CD4-positive, alpha-beta memory T cell (primary cell): ENCODE measurements around the gene ERC1. TPM values are rescaled to one million over a fixed set of nuclear protein-coding genes. Genes with fewer than 3 reads are reported as not detected.

Source experiments
- CTCF ChIA-PET: fragments of 350-600 bp; sonication (Branson Sonifier 250); formaldehyde crosslinking; loops from one replicate; lab custom pipeline; 2021; ENCODE audit warnings: inconsistent platforms; ENCODE audit not compliant: partially characterized antibody; lab: Charles Lee
- POLR2A ChIA-PET: fragments of 350-600 bp; sonication (Branson Sonifier 250); formaldehyde crosslinking; loops from one replicate; lab custom pipeline; 2021; ENCODE audit not compliant: partially characterized antibody; lab: Charles Lee
- DNase-seq, 5 donors: peaks; one replicate each; pipeline versions ENCODE4 v3.0.0 to v3.0.0-alpha.2; 2020 to 2022; ENCODE audit warnings: mixed read lengths in 1 of 5
- H3K27ac ChIP-seq: one replicate; pipeline ENCODE4 v1.7.0; 2013; ENCODE audit warnings: low read depth, low read length
- H3K27me3 ChIP-seq: 2 replicates; pipeline ENCODE4 v1.7.0; 2013; ENCODE audit warnings: mild to moderate bottlenecking, low read length, moderate library complexity; ENCODE audit not compliant: insufficient read depth
- H3K36me3 ChIP-seq: 2 replicates; pipeline ENCODE4 v1.7.0; 2013; ENCODE audit warnings: mild to moderate bottlenecking, low read length, moderate library complexity; ENCODE audit not compliant: insufficient read depth
- H3K4me1 ChIP-seq: 2 replicates; pipeline ENCODE4 v1.7.0; 2013; ENCODE audit warnings: mild to moderate bottlenecking, low read length, moderate library complexity; ENCODE audit not compliant: insufficient read depth
- H3K4me3 ChIP-seq, 2 donors: one replicate each; pipeline ENCODE4 v1.7.0; 2013; ENCODE audit warnings: low read length in 2 of 2, mild to moderate bottlenecking in 1 of 2
- H3K9me3 ChIP-seq, 2 donors: one replicate each; pipeline ENCODE4 v1.7.0; 2013; ENCODE audit warnings: low read length in 2 of 2, control low read depth in 1 of 2; ENCODE audit not compliant: control insufficient read depth in 1 of 2
- H3K27ac Mint-ChIP-seq, 7 donors: one replicate each; pipeline ENCODE4 v1.8.0; 2020 to 2021; ENCODE audit warnings: mixed read lengths in 7 of 7, mild to moderate bottlenecking in 6 of 7, inconsistent platforms in 3 of 7, moderate library complexity in 3 of 7
- H3K27me3 Mint-ChIP-seq, 2 donors: one replicate each; pipeline ENCODE4 v1.8.0; 2020 to 2021; ENCODE audit warnings: mixed read lengths in 2 of 2
- H3K36me3 Mint-ChIP-seq, 2 donors: one replicate each; pipeline ENCODE4 v1.8.0; 2020 to 2021; ENCODE audit warnings: mixed read lengths in 2 of 2, inconsistent platforms in 1 of 2, mild to moderate bottlenecking in 1 of 2
- H3K4me1 Mint-ChIP-seq, 4 donors: one replicate each; pipeline ENCODE4 v1.8.0; 2020 to 2021; ENCODE audit warnings: mixed read lengths in 4 of 4, mild to moderate bottlenecking in 1 of 4
- H3K4me3 Mint-ChIP-seq, 8 donors: one replicate each; pipeline ENCODE4 v1.8.0; 2020 to 2021; ENCODE audit warnings: mixed read lengths in 8 of 8, mild to moderate bottlenecking in 7 of 8, moderate library complexity in 6 of 8, inconsistent platforms in 3 of 8
- H3K9me3 Mint-ChIP-seq, 8 donors: one replicate each; pipeline ENCODE4 v1.8.0; 2020 to 2021; ENCODE audit warnings: mixed read lengths in 8 of 8, mild to moderate bottlenecking in 5 of 8, inconsistent platforms in 3 of 8, moderate library complexity in 1 of 8
- intact Hi-C: fragments of 100-400 bp; cut with micrococcal nuclease; formaldehyde crosslinking; loops from one replicate; pipeline ENCODE4 v1.15.1; 2023
- polyA plus RNA-seq, 2 donors: library from polyadenylated mRNA; unstranded; fragments of 300-500 nt; fragmentation: Illumina TruSeq; gene quantifications; one replicate each; pipeline ENCODE4 v1.2.3, GENCODE V29; 2021
- total RNA-seq, 2 experiments: library from RNA; stranded (reverse); gene quantifications; one replicate each; pipeline ENCODE4 v1.2.3, GENCODE V29; 2021

ERC1 gene
- total and polyA plus RNA-seq, 4 experiments from 2014 or later = 4.0 to 41.7 (median 28.7) TPM

- Mint-ChIP-seq H3K9me3 (no peaks in the 10 kb centered on the region), H3K4me1 (peaks cover 0 to 20% (median 13%) of the 10 kb centered on the region in 4 donors), H3K4me3 (no peak overlapping the region), H3K27ac (no peak overlapping the region), H3K27me3 (no peaks in the 10 kb centered on the region), H3K36me3 (peaks cover 5 to 11% of the 10 kb centered on the region in 2 donors)
- intact Hi-C loops = no loop called here
- no peak for DNase-seq
- Histone ChIP-seq H3K27ac (no peak overlapping the region), H3K27me3 (no peaks in the 10 kb centered on the region), H3K4me1 (no peaks in the 10 kb centered on the region), H3K4me3 (no peak overlapping the region), H3K36me3 (no peaks in the 10 kb centered on the region), H3K9me3 (no peaks in the 10 kb centered on the region)
- CTCF ChIA-PET = no interaction called here
- POLR2A ChIA-PET = no interaction called here
These were observed 28.3 kb downstream of the ERC1 start for GRCh38 chr12:1019283-1019682.

GRCh38 chr12:1020389-1020788 is 29.4 kb downstream of the ERC1 start:
- intact Hi-C loops = no loop called here
- Mint-ChIP-seq H3K4me3 (no peak overlapping the region), H3K27me3 (no peaks in the 10 kb centered on the region), H3K4me1 (peaks cover 0 to 20% (median 13%) of the 10 kb centered on the region in 4 donors), H3K36me3 (peaks cover 5 to 11% of the 10 kb centered on the region in 2 donors), H3K9me3 (no peaks in the 10 kb centered on the region), H3K27ac (peak overlapping the region in 1 of 7 donors; percentile 37)
- no peaks in the 10 kb centered on the region for H3K36me3 ChIP-seq
- H3K4me3 ChIP-seq = no peak overlapping the region
- no peak for DNase-seq
- no peaks in the 10 kb centered on the region for H3K9me3 ChIP-seq
- ChIA-PET CTCF (no interaction called here), POLR2A (no interaction called here)
- no peaks in the 10 kb centered on the region for H3K4me1 ChIP-seq
- H3K27me3 ChIP-seq = no peaks in the 10 kb centered on the region
- H3K27ac ChIP-seq = no peak overlapping the region

- Mint-ChIP-seq H3K4me3 (no peak overlapping the region), H3K27me3 (no peaks in the 10 kb centered on the region), H3K9me3 (peaks cover 0 to 1% (median 0%) of the 10 kb centered on the region in 8 donors), H3K36me3 (peaks cover 5 to 12% of the 10 kb centered on the region in 2 donors), H3K27ac (peak overlapping the region in 1 of 7 donors; percentile 25), H3K4me1 (peaks cover 0 to 20% (median 16%) of the 10 kb centered on the region in 4 donors)
- Histone ChIP-seq H3K27me3 (no peaks in the 10 kb centered on the region), H3K9me3 (no peaks in the 10 kb centered on the region), H3K27ac (no peak overlapping the region), H3K36me3 (no peaks in the 10 kb centered on the region), H3K4me3 (no peak overlapping the region), H3K4me1 (no peaks in the 10 kb centered on the region)
- CTCF ChIA-PET = interaction anchor here (2.2 kb wide), 1 partner anchor 10 kb away, joined by 4 read pairs; no protein-coding TSS in a partner anchor
- POLR2A ChIA-PET = no interaction called here
- intact Hi-C loops = no loop called here
- no peak for DNase-seq
These were observed 31.3 kb downstream of the ERC1 start for GRCh38 chr12:1022032-1022970.

DNA sequence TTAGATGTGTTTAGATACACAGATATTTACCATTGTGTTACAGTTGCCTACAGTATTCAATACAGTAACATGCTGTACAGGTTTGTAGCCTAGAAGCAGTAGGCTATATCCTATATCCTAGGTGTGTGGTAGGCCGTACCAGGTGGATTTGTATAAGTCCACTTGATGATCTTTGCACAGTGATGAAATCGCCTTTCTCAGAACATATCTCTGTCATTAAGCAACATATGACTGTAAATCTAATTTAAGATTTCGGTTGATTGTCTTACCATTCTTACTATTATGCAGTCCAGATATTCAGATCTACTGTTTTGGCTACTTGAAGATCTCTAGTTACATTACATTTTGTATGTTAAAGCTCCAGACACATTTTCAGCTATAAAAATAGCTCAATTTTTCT is 39.8 kb downstream of the ERC1 start:
- H3K27ac ChIP-seq = no peak overlapping the region
- Mint-ChIP-seq H3K9me3 (peaks cover 0 to 1% (median 0%) of the 10 kb centered on the region in 8 donors), H3K4me1 (peaks cover 0 to 17% (median 6%) of the 10 kb centered on the region in 4 donors), H3K27ac (no peak overlapping the region), H3K27me3 (no peaks in the 10 kb centered on the region), H3K36me3 (peaks cover 25 to 38% of the 10 kb centered on the region in 2 donors), H3K4me3 (no peak overlapping the region)
- H3K36me3 ChIP-seq = peaks cover 5% of the 10 kb centered on the region
- ChIA-PET CTCF (no interaction called here), POLR2A (no interaction called here)
- H3K9me3 ChIP-seq = no peaks in the 10 kb centered on the region
- intact Hi-C loops = no loop called here
- no peak overlapping the region for H3K4me3 ChIP-seq
- no peaks in the 10 kb centered on the region for H3K27me3 ChIP-seq
- no peaks in the 10 kb centered on the region for H3K4me1 ChIP-seq
- no peak for DNase-seq

DNA sequence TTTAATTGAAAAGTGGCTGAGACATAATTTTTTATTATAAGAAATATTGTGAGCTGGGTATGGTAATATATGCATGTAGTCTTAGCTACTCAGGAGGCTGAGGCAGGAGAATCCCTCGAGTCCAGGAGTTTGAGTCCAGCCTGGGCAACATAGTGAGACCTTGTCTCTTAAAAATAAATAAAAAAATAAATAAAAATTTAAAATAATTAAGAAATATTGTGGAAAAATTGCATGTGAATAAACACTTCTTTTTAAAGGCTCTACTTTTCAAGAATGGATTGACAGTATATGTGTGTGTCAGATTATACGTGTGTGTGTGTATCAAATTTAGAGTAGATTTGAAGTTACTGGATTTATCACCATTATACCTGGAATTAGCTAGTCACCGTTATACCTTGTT is 43.2 kb downstream of the ERC1 start:
- no peak overlapping the region for H3K27ac ChIP-seq
- ChIA-PET CTCF (interaction anchor here (0.9 kb wide), 1 partner anchor 21 kb away, joined by 3 read pairs; no protein-coding TSS in a partner anchor), POLR2A (no interaction called here)
- no peaks in the 10 kb centered on the region for H3K27me3 ChIP-seq
- H3K4me3 ChIP-seq = no peak overlapping the region
- H3K36me3 ChIP-seq = no peaks in the 10 kb centered on the region
- H3K9me3 ChIP-seq = no peaks in the 10 kb centered on the region
- H3K4me3 Mint-ChIP-seq = no peak overlapping the region
- H3K4me1 Mint-ChIP-seq = peaks cover 0 to 7% (median 4%) of the 10 kb centered on the region in 4 donors
- no peaks in the 10 kb centered on the region for H3K4me1 ChIP-seq
- peaks cover 18 to 26% of the 10 kb centered on the region in 2 donors for H3K36me3 Mint-ChIP-seq
- no peaks in the 10 kb centered on the region for H3K27me3 Mint-ChIP-seq
- intact Hi-C loops = no loop called here
- no peak overlapping the region for H3K27ac Mint-ChIP-seq
- no peaks in the 10 kb centered on the region for H3K9me3 Mint-ChIP-seq
- no peak for DNase-seq

- no peak overlapping the region for H3K4me3 ChIP-seq
- Mint-ChIP-seq H3K27me3 (no peaks in the 10 kb centered on the region), H3K36me3 (peaks cover 17 to 23% of the 10 kb centered on the region in 2 donors), H3K4me1 (peaks cover 0 to 7% (median 4%) of the 10 kb centered on the region in 4 donors), H3K27ac (no peak overlapping the region), H3K4me3 (no peak overlapping the region), H3K9me3 (no peaks in the 10 kb centered on the region)
- H3K27me3 ChIP-seq = no peaks in the 10 kb centered on the region
- intact Hi-C loops = no loop called here
- no peak for DNase-seq
- ChIA-PET CTCF (no interaction called here), POLR2A (no interaction called here)
- no peak overlapping the region for H3K27ac ChIP-seq
- H3K4me1 ChIP-seq = no peaks in the 10 kb centered on the region
- H3K9me3 ChIP-seq = no peaks in the 10 kb centered on the region
- H3K36me3 ChIP-seq = no peaks in the 10 kb centered on the region
These were observed 43.9 kb downstream of the ERC1 start for GRCh38 chr12:1034751-1035457.

- intact Hi-C loops = no loop called here
- POLR2A ChIA-PET = no interaction called here
- Mint-ChIP-seq H3K36me3 (peaks cover 9 to 13% of the 10 kb centered on the region in 2 donors), H3K4me3 (no peak overlapping the region), H3K4me1 (peaks cover 0 to 4% (median 1%) of the 10 kb centered on the region in 4 donors), H3K27me3 (no peaks in the 10 kb centered on the region), H3K27ac (no peak overlapping the region), H3K9me3 (no peaks in the 10 kb centered on the region)
- Histone ChIP-seq H3K27ac (no peak overlapping the region), H3K36me3 (no peaks in the 10 kb centered on the region), H3K9me3 (no peaks in the 10 kb centered on the region), H3K4me3 (no peak overlapping the region), H3K27me3 (no peaks in the 10 kb centered on the region), H3K4me1 (no peaks in the 10 kb centered on the region)
- CTCF ChIA-PET = no interaction called here
- no peak for DNase-seq
These were observed 50.5 kb downstream of the ERC1 start for GRCh38 chr12:1041478-1041877.
